Suprapubic skin (tissue), 4 donors: ENCODE results near the gene HOXA13. TPM values are rescaled to one million over a fixed set of nuclear protein-coding genes. Genes with fewer than 3 reads are reported as not detected.

Experiments used
- DNase-seq, 2 donors: peaks; one replicate each; pipeline ENCODE4 v3.0.0-alpha.2; 2019; ENCODE audit warnings: low spot score in 2 of 2
- H3K27ac ChIP-seq: fragments of 200-600 bp; sonication (generic); one replicate; pipeline ENCODE4 v1.5.1; 2019
- H3K27me3 ChIP-seq: fragments of 200-600 bp; sonication (generic); one replicate; pipeline ENCODE4 v1.5.1; 2019
- H3K36me3 ChIP-seq: fragments of 200-600 bp; sonication (generic); one replicate; pipeline ENCODE4 v1.5.1; 2019
- H3K4me1 ChIP-seq: fragments of 200-600 bp; sonication (generic); one replicate; pipeline ENCODE4 v1.5.1; 2019
- H3K4me3 ChIP-seq: fragments of 200-600 bp; sonication (generic); one replicate; pipeline ENCODE4 v1.5.1; 2019; ENCODE audit warnings: mild to moderate bottlenecking
- H3K9me3 ChIP-seq: fragments of 200-600 bp; sonication (generic); one replicate; pipeline ENCODE4 v1.5.1; 2019
- EP300 ChIP-seq: sonication (generic); formaldehyde crosslinking; IDR thresholded peaks from one replicate; pipeline ENCODE4 v1.6.1; 2017; ENCODE audit warnings: antibody characterized with exemption
- POLR2A ChIP-seq, 2 donors: fragments of 450-650 bp; IDR thresholded peaks; one replicate each; pipeline ENCODE4 v1.6.1; 2017; ENCODE audit warnings: antibody characterized with exemption in 2 of 2, mild to moderate bottlenecking in 2 of 2, moderate library complexity in 2 of 2
- POLR2AphosphoS5 ChIP-seq, 3 donors: sonication (generic); formaldehyde crosslinking; IDR thresholded peaks; one replicate each; pipeline ENCODE4 v1.6.1; 2017; ENCODE audit warnings: antibody characterized with exemption in 3 of 3
- WGBS: methylation state at CpG from one replicate; pipeline ENCODE4 v1.1.5; 2018; 5-methylcytosine and 5-hydroxymethylcytosine counted together
- total RNA-seq, 4 donors: library from RNA; depleted of rRNA; stranded (reverse); fragments of >200 nt; gene quantifications; one replicate each; pipeline ENCODE4 v1.1.0, GENCODE V29; 2016
- TF ChIP-seq, protein P1 (sequence below), 2 donors: fragments of 200-600 bp in 1 of 2; fragments of 450-650 bp in 1 of 2; sonication (generic) in 1 of 2; IDR thresholded peaks; one replicate each; pipeline ENCODE4 v1.5.1; 2016 to 2019; ENCODE audit warnings: antibody characterized with exemption in 2 of 2, mild to moderate bottlenecking in 1 of 2, moderate library complexity in 1 of 2

The HOXA13 gene
- total RNA-seq, 4 donors from 2014 or later = 0.17 TPM; not detected in 3

DNA sequence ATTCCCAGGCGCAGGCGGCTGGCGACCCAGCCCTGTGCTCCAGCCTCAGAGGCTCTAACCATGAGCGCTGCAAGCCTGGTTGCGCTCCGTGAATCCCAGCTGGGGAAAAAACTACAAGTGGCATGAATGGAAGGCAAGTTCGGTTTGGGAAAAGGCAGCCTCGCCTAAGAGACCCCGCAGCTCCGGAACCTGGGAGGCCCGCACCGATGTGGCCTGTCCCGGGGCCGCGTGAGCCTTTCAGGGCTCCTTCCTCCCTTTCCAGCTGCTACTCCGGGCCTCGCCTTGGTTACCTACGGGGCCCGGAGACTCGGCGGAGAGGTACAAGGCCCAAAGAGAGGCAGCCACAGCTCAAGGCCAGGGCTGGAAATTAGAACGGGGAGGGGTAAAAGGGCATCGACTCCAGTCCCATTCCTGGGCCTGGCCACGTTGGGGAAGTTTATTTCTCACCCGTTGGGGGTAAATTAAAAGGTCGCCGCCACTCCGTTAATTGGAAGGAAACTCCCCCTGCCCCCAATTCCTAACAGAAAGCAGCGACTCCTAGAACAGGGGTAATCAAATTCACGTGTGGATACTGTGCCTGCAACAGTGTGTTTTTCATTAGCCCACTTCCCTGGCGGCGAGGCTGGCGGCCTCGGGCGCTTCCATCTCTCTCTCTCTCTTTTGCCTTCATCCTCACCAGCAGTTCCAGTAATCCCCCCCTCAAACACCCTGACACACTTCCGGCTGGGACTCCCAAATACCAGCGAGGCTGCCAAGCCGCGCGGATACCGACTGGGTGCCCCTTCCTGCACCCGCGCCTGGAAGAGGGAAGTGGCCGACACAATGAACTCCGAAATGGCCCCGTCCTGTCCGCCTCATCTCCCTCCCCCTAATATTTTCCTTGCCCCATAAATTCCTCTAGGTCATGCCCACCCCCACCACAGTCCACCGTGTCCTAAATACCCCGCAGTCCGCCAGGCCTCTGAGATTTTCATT, 33.1 kb downstream of the HOXA13 start:
- no peak for TF ChIP-seq EP300
- TF ChIP-seq, protein P1, sequence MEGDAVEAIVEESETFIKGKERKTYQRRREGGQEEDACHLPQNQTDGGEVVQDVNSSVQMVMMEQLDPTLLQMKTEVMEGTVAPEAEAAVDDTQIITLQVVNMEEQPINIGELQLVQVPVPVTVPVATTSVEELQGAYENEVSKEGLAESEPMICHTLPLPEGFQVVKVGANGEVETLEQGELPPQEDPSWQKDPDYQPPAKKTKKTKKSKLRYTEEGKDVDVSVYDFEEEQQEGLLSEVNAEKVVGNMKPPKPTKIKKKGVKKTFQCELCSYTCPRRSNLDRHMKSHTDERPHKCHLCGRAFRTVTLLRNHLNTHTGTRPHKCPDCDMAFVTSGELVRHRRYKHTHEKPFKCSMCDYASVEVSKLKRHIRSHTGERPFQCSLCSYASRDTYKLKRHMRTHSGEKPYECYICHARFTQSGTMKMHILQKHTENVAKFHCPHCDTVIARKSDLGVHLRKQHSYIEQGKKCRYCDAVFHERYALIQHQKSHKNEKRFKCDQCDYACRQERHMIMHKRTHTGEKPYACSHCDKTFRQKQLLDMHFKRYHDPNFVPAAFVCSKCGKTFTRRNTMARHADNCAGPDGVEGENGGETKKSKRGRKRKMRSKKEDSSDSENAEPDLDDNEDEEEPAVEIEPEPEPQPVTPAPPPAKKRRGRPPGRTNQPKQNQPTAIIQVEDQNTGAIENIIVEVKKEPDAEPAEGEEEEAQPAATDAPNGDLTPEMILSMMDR (IDR thresholded peaks at IDR 0.05) = no peak
- no peak for TF ChIP-seq POLR2A (IDR thresholded peaks at IDR 0.05)
- TF ChIP-seq POLR2AphosphoS5 (IDR thresholded peaks at IDR 0.05) = no peak

DNA sequence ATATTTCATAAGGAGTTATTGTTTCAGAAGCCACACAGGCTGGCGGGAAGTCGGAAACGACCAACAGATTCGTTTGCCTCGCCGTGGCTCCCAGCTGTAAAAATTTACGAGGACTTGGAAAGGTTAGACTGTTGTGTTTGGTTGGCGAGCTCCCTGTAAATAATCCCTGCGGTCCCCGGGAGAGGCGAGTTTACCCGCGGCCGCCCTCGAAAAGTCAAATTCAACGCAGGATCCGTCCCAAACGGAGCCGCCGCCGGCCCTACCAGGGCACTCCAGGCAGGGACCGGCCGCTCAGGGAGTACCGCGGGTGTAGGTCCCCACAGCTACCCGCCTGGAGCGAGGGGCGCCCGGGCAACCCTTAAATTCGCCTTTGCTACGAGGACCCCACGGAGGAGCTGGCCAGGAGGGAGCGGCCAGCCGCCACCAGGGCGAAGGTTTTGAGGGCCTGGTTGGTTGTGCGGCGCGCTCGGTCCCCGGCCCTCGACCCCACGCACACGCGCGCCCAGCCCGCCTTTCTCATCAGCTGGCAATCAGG, 33.8 kb downstream of the HOXA13 start:
- H3K9me3 ChIP-seq = no peaks in the 10 kb centered on the region
- H3K27me3 ChIP-seq = peaks cover 20% of the 10 kb centered on the region
- peak overlapping the region; percentile 97 for H3K27ac ChIP-seq
- peaks cover 78% of the 10 kb centered on the region for H3K4me1 ChIP-seq
- H3K4me3 ChIP-seq = peak overlapping the region; percentile 84
- no peaks in the 10 kb centered on the region for H3K36me3 ChIP-seq
- WGBS = under 1% methylated on average over 11 of the region's 46 CpGs
- DNase-seq = peak in 1 of 2 donors; percentile 72
- no peak for TF ChIP-seq EP300
- TF ChIP-seq POLR2AphosphoS5 (IDR thresholded peaks at IDR 0.05) = no peak
- TF ChIP-seq POLR2A (IDR thresholded peaks at IDR 0.05) = no peak
- TF ChIP-seq, protein P1 (IDR thresholded peaks at IDR 0.05) = no peak

More for the DNA sequence above, 33.1 kb downstream of the HOXA13 start:
- peak overlapping the region; percentile 97 for H3K27ac ChIP-seq
- H3K4me3 ChIP-seq = peak overlapping the region; percentile 84
- no peaks in the 10 kb centered on the region for H3K36me3 ChIP-seq
- H3K4me1 ChIP-seq = peaks cover 78% of the 10 kb centered on the region
- peak in 1 of 2 donors; percentile 74 for DNase-seq
- 16% methylated on average over 30 of the region's 50 CpGs for WGBS
- H3K27me3 ChIP-seq = peaks cover 20% of the 10 kb centered on the region
- no peaks in the 10 kb centered on the region for H3K9me3 ChIP-seq

DNA sequence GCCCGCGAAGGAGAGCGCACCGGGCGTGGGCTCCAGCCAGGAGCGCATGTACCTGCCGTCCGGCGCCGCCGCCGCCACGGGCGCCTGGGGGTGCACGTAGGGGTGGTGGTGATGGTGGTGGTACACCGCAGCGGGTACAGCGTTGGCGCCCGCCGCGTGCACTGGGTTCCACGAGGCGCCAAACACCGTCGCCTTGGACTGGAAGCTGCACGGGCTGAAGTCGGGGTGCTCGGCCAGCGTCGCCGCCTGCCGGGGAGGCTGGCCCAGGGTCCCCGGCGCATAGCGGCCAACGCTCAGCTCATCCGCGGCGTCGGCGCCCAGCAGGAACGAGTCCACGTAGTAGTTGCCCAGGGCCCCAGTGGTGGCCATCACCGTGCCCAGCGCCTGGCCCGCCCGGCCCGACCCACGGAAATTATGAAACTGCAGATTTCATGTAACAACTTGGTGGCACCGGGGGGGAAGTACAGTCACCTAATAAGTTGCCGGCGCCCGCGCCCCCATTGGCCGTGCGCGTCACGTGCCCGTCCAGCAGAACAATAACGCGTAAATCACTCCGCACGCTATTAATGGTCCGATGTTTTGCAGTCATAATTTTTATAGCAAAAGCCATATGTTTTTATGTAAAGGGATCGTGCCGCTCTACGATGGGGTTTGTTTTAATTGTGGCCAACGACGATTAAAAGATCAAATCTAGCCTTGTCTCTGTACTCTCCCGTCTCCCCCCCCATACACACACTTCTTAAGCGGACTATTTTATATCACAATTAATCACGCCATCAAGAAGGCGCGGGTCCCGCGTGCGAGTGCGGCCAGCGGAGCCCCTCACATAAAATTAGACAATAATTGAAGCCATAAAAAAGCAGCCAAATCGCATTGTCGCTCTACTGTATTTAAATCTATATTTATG, 34.5 kb downstream of the HOXA13 start, which contains the start of gene HOXA9:
Gene HOXA9 (minus strand): TSS at position 449 of the 907 bp plus-strand sequence. CDS start 80 bp downstream, at position 369.
- Histone ChIP-seq H3K4me1 (peaks cover 80% of the 10 kb centered on the region), H3K36me3 (no peaks in the 10 kb centered on the region), H3K27me3 (peaks cover 20% of the 10 kb centered on the region), H3K9me3 (no peaks in the 10 kb centered on the region), H3K4me3 (peak within 1 kb of the TSS; percentile 84), H3K27ac (peak within 1 kb of the TSS; percentile 97)
- TF ChIP-seq POLR2AphosphoS5 (IDR thresholded peaks at IDR 0.05) = peak in 2 of 3 donors; percentile 28 to 67
- TF ChIP-seq, protein P1 (IDR thresholded peaks at IDR 0.05) = no peak
- peak in 1 of 2 donors; percentile 48 for TF ChIP-seq POLR2A (IDR thresholded peaks at IDR 0.05)
- peak; percentile 94 to 97 for DNase-seq
- under 1% methylated on average over 43 of the region's 82 CpGs for WGBS

DNA sequence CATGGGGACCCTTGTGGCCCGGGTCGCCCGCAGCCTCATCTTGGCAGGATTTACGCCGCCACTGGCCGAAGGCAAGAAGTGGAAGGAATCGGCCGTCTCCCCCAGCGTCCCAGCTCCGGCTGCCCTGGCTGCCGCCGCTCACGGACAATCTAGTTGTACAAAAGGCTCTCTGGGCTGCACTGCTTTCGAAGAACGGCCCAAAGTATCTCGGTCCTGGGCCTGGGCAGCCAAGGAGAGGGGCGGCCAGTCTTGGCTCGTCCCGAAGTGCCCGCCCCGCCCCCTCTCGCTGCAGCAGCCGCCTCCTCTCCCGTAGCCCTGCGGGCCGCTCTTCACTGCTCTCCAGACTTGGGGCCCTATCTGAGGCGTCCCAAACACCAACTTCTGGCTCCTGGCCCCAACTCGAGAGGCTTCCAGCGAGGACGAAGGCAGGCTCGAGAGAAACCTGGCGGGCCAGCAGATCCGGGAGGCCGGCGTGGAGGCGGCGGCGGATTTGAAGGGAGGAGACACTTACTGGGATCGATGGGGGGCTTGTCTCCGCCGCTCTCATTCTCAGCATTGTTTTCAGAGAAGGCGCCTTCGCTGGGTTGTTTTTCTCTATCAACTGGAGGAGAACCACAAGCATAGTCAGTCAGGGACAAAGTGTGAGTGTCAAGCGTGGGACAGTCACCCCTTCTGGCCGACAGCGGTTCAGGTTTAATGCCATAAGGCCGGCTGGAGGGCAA, 35.4 kb downstream of the HOXA13 start:
- Histone ChIP-seq H3K27ac (peak overlapping the region; percentile 97), H3K4me3 (peak overlapping the region; percentile 84), H3K4me1 (peaks cover 77% of the 10 kb centered on the region), H3K36me3 (no peaks in the 10 kb centered on the region), H3K9me3 (no peaks in the 10 kb centered on the region), H3K27me3 (peaks cover 15% of the 10 kb centered on the region)
- 1% methylated on average over 39 of the region's 47 CpGs for WGBS
- DNase-seq = peak in 1 of 2 donors; percentile 79
- no peak for TF ChIP-seq POLR2AphosphoS5 (IDR thresholded peaks at IDR 0.05)
- TF ChIP-seq, protein P1 (IDR thresholded peaks at IDR 0.05) = no peak
